Epidermal melanocyte (primary cell): ENCODE results near the gene FRG1.
A peak's percentile ranks its signal among the peaks of the same experiment; 100 is the strongest.
"Not testable (repeated sequence)": the region's sequence is repeated elsewhere in the genome, so short reads cannot be mapped to it uniquely, and the experiment has no call there.

Source experiments
- DNase-seq: peaks from one replicate; pipeline ENCODE4 v3.0.0; 2011; ENCODE audit warnings: low spot score; ENCODE audit not compliant: insufficient read length

Gene FRG1

GRCh38 chr4:189985651-189986243 is 45.1 kb downstream of the FRG1 start:
- DNase-seq: peak; percentile 24

GRCh38 chr4:189988877-189989431 is 48.3 kb downstream of the FRG1 start:
- no peak for DNase-seq

GRCh38 chr4:189989941-189990340 is 49.3 kb downstream of the FRG1 start:
- DNase-seq: not testable (repeated sequence)
